Erythroblast (primary cell): ENCODE results near the gene FAR1.

ENCODE experiments used
- GATA1 ChIP-seq: IDR thresholded peaks from 2 replicates; pipeline ENCODE4 v1.6.1; 2011; ENCODE audit warnings: low read depth, mild to moderate bottlenecking, control low read depth, low read length, moderate library complexity
- POLR2A ChIP-seq: IDR thresholded peaks from 2 replicates; pipeline ENCODE4 v1.6.1; 2011; ENCODE audit warnings: mild to moderate bottlenecking, low read length

GRCh38 chr11:13717331-13717730 is 48.9 kb downstream of the FAR1 start:
- no peak for TF ChIP-seq POLR2A
- TF ChIP-seq GATA1: no peak
